ENCODE measurements around the gene SVIP. TPM values are rescaled to one million over a fixed set of nuclear protein-coding genes. Genes with fewer than 3 reads are reported as not detected.
A peak's percentile ranks its signal among the peaks of the same experiment; 100 is the strongest.

The SVIP gene
- total RNA-seq, 1 experiment from 2014 or later = 18.1 TPM

- DNase-seq (ENCODE audit: low read depth) = peak; percentile 71
Measured at GRCh38 chr11:22792497-22792896, 37.1 kb downstream of the SVIP start.

GRCh38 chr11:22787551-22788162 is 41.9 kb downstream of the SVIP start:
- peak; percentile 18 for DNase-seq (ENCODE audit: low read depth)

- DNase-seq (ENCODE audit: low read depth) = no peak
Measured at GRCh38 chr11:22787055-22787454, 42.5 kb downstream of the SVIP start.

GRCh38 chr11:22786475-22786874 is 43.1 kb downstream of the SVIP start:
- DNase-seq (ENCODE audit: low read depth) = no peak

- peak; percentile 27 for DNase-seq (ENCODE audit: low read depth)
Measured at GRCh38 chr11:22785251-22785650, 44.4 kb downstream of the SVIP start.

GRCh38 chr11:22780952-22781593 is 48.5 kb downstream of the SVIP start:
- DNase-seq (ENCODE audit: low read depth) = no peak

GRCh38 chr11:22779850-22780249 is 49.8 kb downstream of the SVIP start:
- no peak for DNase-seq (ENCODE audit: low read depth)

GRCh38 chr11:22778642-22779041 is 51.0 kb downstream of the SVIP start:
- DNase-seq (ENCODE audit: low read depth) = no peak

- DNase-seq (ENCODE audit: low read depth) = no peak
Measured at GRCh38 chr11:22775248-22775647, 54.4 kb downstream of the SVIP start.

- DNase-seq (ENCODE audit: low read depth) = no peak
Measured at GRCh38 chr11:22774716-22775115, 54.9 kb downstream of the SVIP start.

- DNase-seq (ENCODE audit: low read depth) = no peak
Measured at GRCh38 chr11:22769081-22769480, 60.5 kb downstream of the SVIP start.

Other genes starting within 250 kb of the SVIP start
- 12.8 and 17.7 TPM in 2 replicates for gene FANCF, start 204.0 kb downstream of the SVIP start, total RNA-seq (2014; rRNA removed; shearing (Covaris generic))
- 0.71 and 1.2 TPM in 2 replicates for gene GAS2, start 163.2 kb downstream of the SVIP start, total RNA-seq (2014; rRNA removed; shearing (Covaris generic))
- not detected in 2 replicates for gene CCDC179, start 30.7 kb upstream of the SVIP start, total RNA-seq (2014; rRNA removed; shearing (Covaris generic))